Kidney (tissue), 14 donors: ENCODE data around the gene SULT1C3. TPM values are rescaled to one million over a fixed set of nuclear protein-coding genes. Genes with fewer than 3 reads are reported as not detected.

Experiments
- DNase-seq, 5 donors: peaks; one replicate each; pipeline ENCODE4 v3.0.0-alpha.2; 2013 to 2020
- FAIRE-seq: peaks from 2 replicates; lab custom pipeline; 2012; peaks lifted over from hg19 to GRCh38; lab: Jason Lieb, UNC
- H3K27ac ChIP-seq, 2 donors: one replicate each; pipeline ENCODE4 v1.7.0; 2013; ENCODE audit warnings: low read depth in 2 of 2, low read length in 2 of 2, inconsistent platforms in 1 of 2
- H3K27me3 ChIP-seq: one replicate; pipeline ENCODE4 v1.7.1; 2013; ENCODE audit warnings: low read length, inconsistent platforms; ENCODE audit not compliant: control insufficient read depth, insufficient read depth
- H3K36me3 ChIP-seq, 3 donors: one replicate each; pipeline versions ENCODE4 v1.7.0 to v1.7.1; 2013; ENCODE audit warnings: low read length in 3 of 3, control low read depth in 1 of 3, inconsistent platforms in 1 of 3; ENCODE audit not compliant: insufficient read depth in 3 of 3, control insufficient read depth in 2 of 3
- H3K4me1 ChIP-seq, 3 donors: one replicate each; pipeline versions ENCODE4 v1.7.0 to v1.7.1; 2013; ENCODE audit warnings: low read length in 3 of 3, inconsistent platforms in 1 of 3, low read depth in 1 of 3; ENCODE audit not compliant: control insufficient read depth in 2 of 3, insufficient read depth in 2 of 3
- H3K4me3 ChIP-seq, 3 donors: one replicate each; pipeline versions ENCODE4 v1.7.0 to v1.8.1; 2013; ENCODE audit warnings: low read length in 3 of 3, control low read depth in 1 of 3, inconsistent platforms in 1 of 3
- H3K9ac ChIP-seq, 3 donors: one replicate each; pipeline versions ENCODE4 v1.7.0 to v1.7.1; 2013; ENCODE audit warnings: low read length in 3 of 3, control low read depth in 1 of 3, inconsistent platforms in 1 of 3
- H3K9me3 ChIP-seq, 3 donors: one replicate each; pipeline versions ENCODE4 v1.7.0 to v1.7.1; 2013; ENCODE audit warnings: low read length in 3 of 3, control low read depth in 1 of 3, inconsistent platforms in 1 of 3; ENCODE audit not compliant: control insufficient read depth in 2 of 3, insufficient read depth in 1 of 3
- CTCF ChIP-seq: IDR thresholded peaks from 3 replicates; pipeline ENCODE4 v1.5.1; 2012; ENCODE audit warnings: mild to moderate bottlenecking, moderate library complexity, borderline replicate concordance; ENCODE audit not compliant: insufficient read depth; ENCODE audit errors: extremely low read depth
- intact Hi-C: fragments of 100-400 bp; cut with DNase I; formaldehyde crosslinking; loops from one replicate; pipeline ENCODE4 v1.11.1; 2022
- polyA plus RNA-seq: library from polyadenylated mRNA; stranded (reverse); fragments of 350-450 nt; fragmentation: Illumina TruSeq; extraction: RNeasy Lipid Tissue Mini Kit (QIAGEN cat#74804); gene quantifications from one replicate; pipeline ENCODE4 v1.2.3, GENCODE V29; 2014; ENCODE audit warnings: low read depth, low replicate concordance; ENCODE audit not compliant: insufficient read depth
- total RNA-seq: library from RNA; stranded (reverse); fragmentation: NEBNext Ultra II Directional; extraction: Animal tissue kit (Norgen Biotek cat#: 25700); gene quantifications from one replicate; pipeline ENCODE4 v1.2.1, GENCODE V29; 2021
- donor health status: control.
- donor health status: control.
- donor health status: control.
- donor health status: control.
- donor health status: control.
- donor health status: DM: yes; HTN: yes; CAD: no.
- donor health status: Normal renal cell carcinoma (clear cell type).

The SULT1C3 gene
- total and polyA plus RNA-seq, 2 donors from 2014 or later = not detected

GRCh38 chr2:108297436-108298141 lies 57.8 kb downstream of the SULT1C3 start:
- FAIRE-seq = no peak
- no peak overlapping the region for H3K27ac ChIP-seq
- no peak overlapping the region for H3K9ac ChIP-seq
- DNase-seq = no peak
- no peaks in the 10 kb centered on the region for H3K4me1 ChIP-seq
- intact Hi-C loops = no loop called here
- H3K9me3 ChIP-seq = no peaks in the 10 kb centered on the region
- no peaks in the 10 kb centered on the region for H3K27me3 ChIP-seq
- no peak overlapping the region for H3K4me3 ChIP-seq
- TF ChIP-seq CTCF = no peak
- H3K36me3 ChIP-seq = peaks cover 0 to 43% (median 19%) of the 10 kb centered on the region in 3 donors

GRCh38 chr2:108301558-108301957 lies 61.8 kb downstream of the SULT1C3 start:
- H3K27ac ChIP-seq = no peak overlapping the region
- no peak for TF ChIP-seq CTCF
- DNase-seq (no peak), FAIRE-seq (no peak)
- no peaks in the 10 kb centered on the region for H3K27me3 ChIP-seq
- H3K4me1 ChIP-seq = no peaks in the 10 kb centered on the region
- no peaks in the 10 kb centered on the region for H3K9me3 ChIP-seq
- intact Hi-C loops = no loop called here
- no peak overlapping the region for H3K9ac ChIP-seq
- H3K36me3 ChIP-seq = peaks cover 0 to 39% (median 4%) of the 10 kb centered on the region in 3 donors
- no peak overlapping the region for H3K4me3 ChIP-seq

GRCh38 chr2:108304975-108305374 lies 65.2 kb downstream of the SULT1C3 start:
- FAIRE-seq (no peak), DNase-seq (no peak)
- Histone ChIP-seq H3K27ac (no peak overlapping the region), H3K36me3 (peaks cover 0 to 16% (median 4%) of the 10 kb centered on the region in 3 donors), H3K4me1 (no peaks in the 10 kb centered on the region), H3K9me3 (no peaks in the 10 kb centered on the region), H3K9ac (no peak overlapping the region), H3K27me3 (no peaks in the 10 kb centered on the region), H3K4me3 (no peak overlapping the region)
- intact Hi-C loops = no loop called here
- no peak for TF ChIP-seq CTCF
